Measurements from ENCODE around the gene KLF9.
"Not testable (repeated sequence)": the region's sequence is repeated elsewhere in the genome, so short reads cannot be mapped to it uniquely, and the experiment has no call there.

The KLF9 gene

DNA sequence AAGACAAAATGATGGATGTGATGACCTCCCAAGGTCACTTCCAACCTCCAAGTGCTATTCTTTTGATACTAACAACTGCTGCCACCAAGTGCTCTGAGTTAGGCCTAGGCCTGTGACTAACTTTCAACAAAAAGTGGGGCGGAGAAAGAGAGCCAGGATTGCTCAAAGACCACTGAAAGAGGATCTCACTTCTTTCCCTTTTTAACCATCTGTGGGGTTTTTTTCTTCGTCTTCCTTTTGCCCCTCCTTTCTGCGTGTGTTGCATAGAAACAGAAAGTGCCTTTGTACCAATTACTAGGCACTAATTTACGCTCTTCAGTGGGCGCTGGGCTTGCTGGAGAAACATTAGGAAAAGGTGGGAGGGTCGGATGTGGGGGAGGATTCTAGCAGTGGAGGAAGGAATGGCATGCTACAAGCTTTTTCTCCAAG, 8.0 kb downstream of the KLF9 start:
- TF ChIP-seq, protein P1, sequence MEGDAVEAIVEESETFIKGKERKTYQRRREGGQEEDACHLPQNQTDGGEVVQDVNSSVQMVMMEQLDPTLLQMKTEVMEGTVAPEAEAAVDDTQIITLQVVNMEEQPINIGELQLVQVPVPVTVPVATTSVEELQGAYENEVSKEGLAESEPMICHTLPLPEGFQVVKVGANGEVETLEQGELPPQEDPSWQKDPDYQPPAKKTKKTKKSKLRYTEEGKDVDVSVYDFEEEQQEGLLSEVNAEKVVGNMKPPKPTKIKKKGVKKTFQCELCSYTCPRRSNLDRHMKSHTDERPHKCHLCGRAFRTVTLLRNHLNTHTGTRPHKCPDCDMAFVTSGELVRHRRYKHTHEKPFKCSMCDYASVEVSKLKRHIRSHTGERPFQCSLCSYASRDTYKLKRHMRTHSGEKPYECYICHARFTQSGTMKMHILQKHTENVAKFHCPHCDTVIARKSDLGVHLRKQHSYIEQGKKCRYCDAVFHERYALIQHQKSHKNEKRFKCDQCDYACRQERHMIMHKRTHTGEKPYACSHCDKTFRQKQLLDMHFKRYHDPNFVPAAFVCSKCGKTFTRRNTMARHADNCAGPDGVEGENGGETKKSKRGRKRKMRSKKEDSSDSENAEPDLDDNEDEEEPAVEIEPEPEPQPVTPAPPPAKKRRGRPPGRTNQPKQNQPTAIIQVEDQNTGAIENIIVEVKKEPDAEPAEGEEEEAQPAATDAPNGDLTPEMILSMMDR (IDR thresholded peaks at IDR 0.05; ENCODE audit: insufficient read depth, low read depth, low read length, missing control alignments): no peak
- no peak overlapping the region for H3K4me3 ChIP-seq (ENCODE audit: low read length)
- no peak for DNase-seq (ENCODE audit: low read depth)

DNA sequence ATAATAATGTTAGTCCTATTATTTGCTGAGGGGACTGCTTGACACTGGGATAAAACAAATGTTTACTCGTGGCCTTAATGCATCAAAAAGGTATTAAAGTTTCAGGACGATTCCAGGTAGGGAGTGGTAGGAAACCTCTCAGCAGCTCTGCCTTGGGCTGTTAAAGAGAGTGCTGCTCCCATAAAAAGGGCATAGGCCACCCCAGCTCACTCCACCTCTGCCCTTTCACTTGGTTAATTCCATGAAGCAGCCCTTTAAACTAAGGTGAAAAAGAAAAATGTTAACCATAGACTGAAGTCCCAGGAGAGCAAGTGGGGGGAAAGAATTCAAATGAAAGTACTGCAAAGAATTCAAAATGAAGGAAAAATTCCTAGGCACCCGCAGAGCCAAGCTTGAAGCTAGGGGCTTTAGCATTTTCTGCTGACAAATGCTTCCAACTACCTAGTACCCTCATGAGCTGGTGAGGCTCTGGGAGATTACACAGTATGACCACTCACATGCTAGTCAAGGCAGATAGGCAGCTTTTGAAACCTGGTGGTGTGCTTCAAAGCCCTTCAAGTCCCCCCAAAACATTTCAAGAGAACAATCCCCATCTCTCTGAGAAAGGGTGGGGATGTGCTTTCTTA, 8.5 kb downstream of the KLF9 start:
- TF ChIP-seq, protein P1 (IDR thresholded peaks at IDR 0.05; ENCODE audit: insufficient read depth, low read depth, low read length, missing control alignments): no peak
- H3K4me3 ChIP-seq (ENCODE audit: low read length): no peak overlapping the region
- DNase-seq (ENCODE audit: low read depth): no peak

DNA sequence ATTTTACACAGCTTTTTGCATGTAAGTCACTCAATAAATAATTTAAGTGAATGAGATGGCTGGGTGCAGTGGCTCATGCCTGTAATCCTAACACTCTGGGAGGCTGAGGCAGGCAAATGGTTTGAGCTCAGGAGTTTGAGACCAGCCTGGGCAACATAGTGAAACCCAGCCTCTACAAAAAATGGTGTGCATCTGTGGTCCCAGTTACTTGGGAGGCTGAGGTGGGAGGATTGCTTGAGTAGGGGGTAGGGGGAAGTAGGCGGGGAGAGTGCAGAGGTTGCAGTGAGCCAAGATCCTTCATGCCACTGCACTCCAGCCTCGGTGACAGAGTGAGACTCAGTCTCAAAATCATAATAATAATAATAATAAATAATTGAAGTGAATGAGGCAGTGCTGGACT, 10.2 kb downstream of the KLF9 start:
- TF ChIP-seq, protein P1 (IDR thresholded peaks at IDR 0.05; ENCODE audit: insufficient read depth, low read depth, low read length, missing control alignments): no peak
- no peak overlapping the region for H3K4me3 ChIP-seq (ENCODE audit: low read length)
- no peak for DNase-seq (ENCODE audit: low read depth)

DNA sequence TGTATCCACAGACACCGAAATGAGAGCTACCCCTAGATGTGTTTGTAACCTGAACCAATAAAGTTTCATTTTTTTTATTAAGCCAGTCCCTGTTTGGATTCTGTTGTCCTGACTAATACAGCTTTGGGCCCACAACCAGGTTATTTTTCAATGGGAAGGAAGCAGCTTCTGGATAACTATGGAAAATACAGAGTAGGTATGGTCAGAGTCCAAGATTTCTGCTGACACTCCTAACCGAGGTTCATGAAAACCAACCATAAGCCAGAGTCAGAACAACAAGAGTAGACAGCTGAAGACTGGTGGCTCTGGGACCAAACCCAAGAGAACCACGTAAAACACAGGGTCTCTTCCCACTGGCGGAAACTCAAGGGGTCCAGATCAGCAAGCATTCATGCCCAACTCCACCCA, 10.8 kb downstream of the KLF9 start:
- no peak for DNase-seq (ENCODE audit: low read depth)
- no peak overlapping the region for H3K4me3 ChIP-seq (ENCODE audit: low read length)
- TF ChIP-seq, protein P1 (IDR thresholded peaks at IDR 0.05; ENCODE audit: insufficient read depth, low read depth, low read length, missing control alignments): no peak

DNA sequence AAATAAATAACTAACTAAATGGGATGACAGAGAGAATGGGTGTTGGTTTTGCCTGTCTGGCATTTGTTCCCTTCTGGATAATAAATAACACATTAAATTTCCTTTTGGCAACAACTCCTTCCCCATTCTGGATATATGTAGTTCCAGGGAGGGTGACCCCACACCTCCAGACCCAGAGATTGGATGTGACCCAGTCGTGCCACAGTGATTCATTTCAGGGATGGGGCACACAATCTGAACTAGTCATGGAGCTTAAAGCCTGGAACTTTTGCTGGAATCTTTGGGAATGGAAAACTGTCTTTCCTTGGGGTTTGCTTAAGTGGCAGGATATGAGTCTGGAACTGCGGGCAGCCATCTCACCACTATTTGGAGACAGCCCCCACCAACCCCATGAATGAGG, 11.3 kb downstream of the KLF9 start:
- no peak for DNase-seq (ENCODE audit: low read depth)
- no peak overlapping the region for H3K4me3 ChIP-seq (ENCODE audit: low read length)
- TF ChIP-seq, protein P1 (IDR thresholded peaks at IDR 0.05; ENCODE audit: insufficient read depth, low read depth, low read length, missing control alignments): no peak

DNA sequence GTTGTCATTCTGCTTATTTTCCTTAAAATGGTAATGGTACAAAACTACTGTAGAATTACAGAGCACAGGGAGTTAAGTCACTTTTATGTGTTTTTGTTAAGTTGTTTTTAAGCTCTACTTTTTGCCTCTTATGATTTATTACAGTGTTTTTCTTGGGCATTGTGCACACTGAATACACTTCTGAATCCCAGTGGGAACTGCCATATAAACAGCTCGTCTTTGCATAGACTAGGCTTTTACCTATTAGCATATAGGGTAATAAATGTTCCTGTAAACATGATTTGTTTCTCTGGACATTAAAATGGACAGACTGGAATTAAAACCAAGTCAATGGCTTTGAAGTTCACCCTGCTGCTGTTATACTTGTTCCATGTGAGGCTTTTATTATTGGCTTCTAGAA, 12.2 kb downstream of the KLF9 start:
- H3K4me3 ChIP-seq (ENCODE audit: low read length): no peak overlapping the region
- DNase-seq (ENCODE audit: low read depth): no peak
- TF ChIP-seq, protein P1 (IDR thresholded peaks at IDR 0.05; ENCODE audit: insufficient read depth, low read depth, low read length, missing control alignments): no peak

DNA sequence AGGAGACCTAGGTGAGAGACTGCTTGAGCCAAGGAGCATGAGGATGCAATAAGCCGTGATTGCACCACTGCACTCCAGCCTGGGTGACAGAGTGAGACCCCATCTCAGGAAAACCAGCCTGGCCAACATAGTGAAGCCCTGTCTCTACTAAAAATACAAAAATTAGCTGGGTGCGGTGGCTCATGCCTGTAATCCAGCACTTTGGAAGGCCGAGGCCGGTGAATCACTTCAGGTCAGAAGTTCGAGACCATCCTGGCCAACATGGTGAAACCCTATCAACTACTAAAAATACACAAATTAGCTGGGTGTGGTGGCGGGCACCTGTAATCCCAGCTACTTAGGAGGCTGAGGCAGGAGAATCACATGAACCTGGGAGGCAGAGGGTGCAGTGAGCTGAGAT, 13.2 kb downstream of the KLF9 start:
- H3K4me3 ChIP-seq (ENCODE audit: low read length); DNase-seq (ENCODE audit: low read depth): not testable (repeated sequence)

Measured in epithelial cell of esophagus (primary cell).